ENCODE results near the gene MBTD1.

DNA sequence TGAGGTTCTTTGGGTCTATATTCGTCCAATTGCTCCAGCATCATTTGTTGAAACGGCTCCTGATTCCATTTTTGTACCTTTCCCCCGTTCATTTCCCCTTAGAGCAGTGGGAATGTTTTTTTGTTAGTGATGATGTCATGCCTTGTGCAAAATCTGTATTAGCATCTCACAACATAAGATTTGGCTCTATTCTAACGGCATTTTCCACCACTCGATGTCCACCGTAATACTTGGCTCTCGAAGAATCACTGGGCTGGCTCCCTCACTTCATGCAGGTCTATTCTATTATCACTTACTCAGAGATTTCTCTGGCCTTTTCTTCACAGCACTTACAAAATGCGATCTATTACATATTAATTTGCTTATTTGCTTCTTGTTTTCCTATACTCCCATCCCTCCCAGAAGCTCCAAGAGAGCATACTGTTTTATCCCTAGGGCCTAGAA lies 107.1 kb downstream of the MBTD1 start:
- TF ChIP-seq, protein P1, sequence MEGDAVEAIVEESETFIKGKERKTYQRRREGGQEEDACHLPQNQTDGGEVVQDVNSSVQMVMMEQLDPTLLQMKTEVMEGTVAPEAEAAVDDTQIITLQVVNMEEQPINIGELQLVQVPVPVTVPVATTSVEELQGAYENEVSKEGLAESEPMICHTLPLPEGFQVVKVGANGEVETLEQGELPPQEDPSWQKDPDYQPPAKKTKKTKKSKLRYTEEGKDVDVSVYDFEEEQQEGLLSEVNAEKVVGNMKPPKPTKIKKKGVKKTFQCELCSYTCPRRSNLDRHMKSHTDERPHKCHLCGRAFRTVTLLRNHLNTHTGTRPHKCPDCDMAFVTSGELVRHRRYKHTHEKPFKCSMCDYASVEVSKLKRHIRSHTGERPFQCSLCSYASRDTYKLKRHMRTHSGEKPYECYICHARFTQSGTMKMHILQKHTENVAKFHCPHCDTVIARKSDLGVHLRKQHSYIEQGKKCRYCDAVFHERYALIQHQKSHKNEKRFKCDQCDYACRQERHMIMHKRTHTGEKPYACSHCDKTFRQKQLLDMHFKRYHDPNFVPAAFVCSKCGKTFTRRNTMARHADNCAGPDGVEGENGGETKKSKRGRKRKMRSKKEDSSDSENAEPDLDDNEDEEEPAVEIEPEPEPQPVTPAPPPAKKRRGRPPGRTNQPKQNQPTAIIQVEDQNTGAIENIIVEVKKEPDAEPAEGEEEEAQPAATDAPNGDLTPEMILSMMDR (IDR thresholded peaks at IDR 0.05), result no peak
- no peak for TF ChIP-seq POLR2AphosphoS5 (IDR thresholded peaks at IDR 0.05)

Measured in breast epithelium (tissue), 3 donors.